H9 (cell line): ENCODE data around the gene SRBD1. TPM values are rescaled to one million over a fixed set of nuclear protein-coding genes. Genes with fewer than 3 reads are reported as not detected.

Experiments used
- DNase-seq: peaks from one replicate; pipeline ENCODE4 v3.0.0-alpha.2; 2017
- H2AFZ ChIP-seq: one replicate; pipeline ENCODE4 v1.6.1; 2013; ENCODE audit warnings: mild to moderate bottlenecking, low read length, control low read depth, moderate library complexity
- H2AK5ac ChIP-seq: 2 replicates; pipeline ENCODE4 v1.6.1; 2013; ENCODE audit warnings: low read length, control low read depth, mixed read lengths; ENCODE audit not compliant: insufficient read length
- H2BK120ac ChIP-seq: one replicate; pipeline ENCODE4 v1.6.1; 2013; ENCODE audit warnings: low read depth, mild to moderate bottlenecking, low read length, control low read depth, inconsistent platforms; ENCODE audit not compliant: poor library complexity, severe bottlenecking
- H2BK12ac ChIP-seq: 2 replicates; pipeline ENCODE4 v1.6.1; 2013; ENCODE audit warnings: low read length, control low read depth, mixed read lengths, low read depth; ENCODE audit not compliant: insufficient read length
- H2BK15ac ChIP-seq: 2 replicates; pipeline ENCODE4 v1.6.1; 2013; ENCODE audit warnings: low read depth, low read length, control low read depth
- H2BK20ac ChIP-seq: one replicate; pipeline ENCODE4 v1.6.1; 2013; ENCODE audit warnings: low read depth, mild to moderate bottlenecking, low read length, control low read depth, inconsistent platforms; ENCODE audit not compliant: poor library complexity, severe bottlenecking
- H2BK5ac ChIP-seq: 2 replicates; pipeline ENCODE4 v1.6.1; 2013; ENCODE audit warnings: low read length, control low read depth, mixed read lengths; ENCODE audit not compliant: insufficient read length
- H3K14ac ChIP-seq: 2 replicates; pipeline ENCODE4 v1.6.1; 2013; ENCODE audit warnings: low read length, control low read depth; ENCODE audit not compliant: insufficient read depth
- H3K18ac ChIP-seq: 2 replicates; pipeline ENCODE4 v1.6.1; 2013; ENCODE audit warnings: low read depth, mild to moderate bottlenecking, mixed read lengths, low read length, control low read depth; ENCODE audit not compliant: insufficient read length
- H3K23ac ChIP-seq: 2 replicates; pipeline ENCODE4 v1.6.1; 2013; ENCODE audit warnings: low read length, control low read depth, mixed read lengths, low read depth; ENCODE audit not compliant: insufficient read length
- H3K23me2 ChIP-seq: 2 replicates; pipeline ENCODE4 v1.6.1; 2013; ENCODE audit warnings: low read depth, mild to moderate bottlenecking, mixed read lengths, low read length, control low read depth; ENCODE audit not compliant: insufficient read length, poor library complexity, severe bottlenecking
- H3K27ac ChIP-seq: 2 replicates; pipeline ENCODE4 v1.5.1; 2013; ENCODE audit warnings: low read length, control low read depth, mixed read lengths, low read depth; ENCODE audit not compliant: insufficient read length
- H3K27me3 ChIP-seq: 2 replicates; pipeline ENCODE4 v1.6.1; 2013; ENCODE audit warnings: low read length, control low read depth, inconsistent platforms; ENCODE audit not compliant: insufficient read depth
- H3K4ac ChIP-seq: 2 replicates; pipeline ENCODE4 v1.6.1; 2013; ENCODE audit warnings: low read depth, mild to moderate bottlenecking, control low read depth, inconsistent platforms, low read length, moderate library complexity
- H3K4me1 ChIP-seq: 2 replicates; pipeline ENCODE4 v1.6.1; 2013; ENCODE audit warnings: low read length, control low read depth, inconsistent platforms; ENCODE audit not compliant: insufficient read depth
- H3K4me2 ChIP-seq: 2 replicates; pipeline ENCODE4 v1.6.1; 2013; ENCODE audit warnings: low read length, control low read depth, mixed read lengths; ENCODE audit not compliant: insufficient read length, insufficient read depth
- H3K56ac ChIP-seq: 2 replicates; pipeline ENCODE4 v1.6.1; 2013; ENCODE audit warnings: low read depth, mild to moderate bottlenecking, mixed read lengths, low read length, control low read depth; ENCODE audit not compliant: insufficient read length
- H3K79me1 ChIP-seq: 2 replicates; pipeline ENCODE4 v1.6.1; 2013; ENCODE audit warnings: low read depth, mild to moderate bottlenecking, moderate library complexity, low read length, control low read depth, inconsistent platforms; ENCODE audit not compliant: insufficient read depth, poor library complexity, severe bottlenecking
- H3K79me2 ChIP-seq: 2 replicates; pipeline ENCODE4 v1.6.1; 2013; ENCODE audit warnings: low read length, control low read depth, inconsistent platforms; ENCODE audit not compliant: insufficient read depth
- H3K9ac ChIP-seq: 2 replicates; pipeline ENCODE4 v1.6.1; 2013; ENCODE audit warnings: low read length, control low read depth, mixed read lengths; ENCODE audit not compliant: insufficient read length; ENCODE audit errors: extremely low read depth
- H3K9me3 ChIP-seq: one replicate; pipeline ENCODE4 v1.6.1; 2013; ENCODE audit warnings: low read depth, low read length, inconsistent platforms; ENCODE audit not compliant: control insufficient read depth
- H3T11ph ChIP-seq: one replicate; pipeline ENCODE4 v1.6.1; 2013; ENCODE audit warnings: mild to moderate bottlenecking, low read length, control low read depth, inconsistent platforms
- H4K20me1 ChIP-seq: one replicate; pipeline ENCODE4 v1.6.1; 2013; ENCODE audit not compliant: control insufficient read depth, insufficient read length, insufficient read depth
- H4K5ac ChIP-seq: 2 replicates; pipeline ENCODE4 v1.6.1; 2013; ENCODE audit warnings: low read depth, mild to moderate bottlenecking, mixed read lengths, low read length, control low read depth; ENCODE audit not compliant: insufficient read length
- H4K8ac ChIP-seq: replicated peaks from 2 replicates; pipeline ENCODE4 v1.6.1; 2013; ENCODE audit warnings: low read length, control low read depth, mixed read lengths, low read depth; ENCODE audit not compliant: insufficient read length
- H4K91ac ChIP-seq: 2 replicates; pipeline ENCODE4 v1.6.1; 2013; ENCODE audit warnings: low read depth, mild to moderate bottlenecking, moderate library complexity, mixed read lengths, low read length, control low read depth; ENCODE audit not compliant: insufficient read length
- H3K27ac Mint-ChIP-seq, 3 experiments: 2 replicates in 2 of 3; 3 replicates in 1 of 3; pipeline ENCODE4 v1.8.0; 2020 to 2021; ENCODE audit warnings: mixed read lengths in 3 of 3, mild to moderate bottlenecking in 1 of 3, moderate library complexity in 1 of 3
- H3K27me3 Mint-ChIP-seq: 2 replicates; pipeline ENCODE4 v1.8.0; 2021; ENCODE audit warnings: low read depth, mild to moderate bottlenecking, moderate library complexity, mixed read lengths
- H3K36me3 Mint-ChIP-seq, 3 experiments: 2 replicates in 2 of 3; 3 replicates in 1 of 3; pipeline ENCODE4 v1.8.0; 2020 to 2021; ENCODE audit warnings: low read depth in 3 of 3, mixed read lengths in 3 of 3; ENCODE audit not compliant: insufficient read depth in 1 of 3
- H3K4me1 Mint-ChIP-seq, 2 experiments: 2 replicates each; pipeline ENCODE4 v1.8.0; 2020; ENCODE audit warnings: mixed read lengths in 2 of 2
- H3K4me3 Mint-ChIP-seq, 2 experiments: 2 replicates in 1 of 2; 3 replicates in 1 of 2; pipeline ENCODE4 v1.8.0; 2020 to 2021; ENCODE audit warnings: mild to moderate bottlenecking in 2 of 2, mixed read lengths in 2 of 2, moderate library complexity in 1 of 2
- H3K9me3 Mint-ChIP-seq, 2 experiments: 2 replicates in 1 of 2; 3 replicates in 1 of 2; pipeline ENCODE4 v1.8.0; 2020; ENCODE audit warnings: mild to moderate bottlenecking in 2 of 2, mixed read lengths in 2 of 2, moderate library complexity in 1 of 2
- CTCF ChIP-seq: fragments of 200-600 bp; sonication (generic); conservative IDR thresholded peaks from 3 replicates; pipeline ENCODE4 v1.8.0; 2021; ENCODE audit warnings: antibody characterized with exemption, mild to moderate bottlenecking
- WGBS: extraction: QIAGEN DNeasy Blood & Tissue Kit; methylation state at CpG from one replicate; pipeline ENCODE4 v1.1.7; 2013; ENCODE audit warnings: missing lambda C conversion rate, low lambda C conversion rate, mixed read lengths; ENCODE audit not compliant: insufficient read length; ENCODE audit errors: extremely low coverage; 5-methylcytosine and 5-hydroxymethylcytosine counted together
- total RNA-seq: library from RNA; stranded (reverse); gene quantifications from 2 replicates; pipeline ENCODE4 v1.2.1, GENCODE V29; 2021

SRBD1 gene
- total RNA-seq, 1 experiment from 2014 or later = 18.3 TPM

DNA sequence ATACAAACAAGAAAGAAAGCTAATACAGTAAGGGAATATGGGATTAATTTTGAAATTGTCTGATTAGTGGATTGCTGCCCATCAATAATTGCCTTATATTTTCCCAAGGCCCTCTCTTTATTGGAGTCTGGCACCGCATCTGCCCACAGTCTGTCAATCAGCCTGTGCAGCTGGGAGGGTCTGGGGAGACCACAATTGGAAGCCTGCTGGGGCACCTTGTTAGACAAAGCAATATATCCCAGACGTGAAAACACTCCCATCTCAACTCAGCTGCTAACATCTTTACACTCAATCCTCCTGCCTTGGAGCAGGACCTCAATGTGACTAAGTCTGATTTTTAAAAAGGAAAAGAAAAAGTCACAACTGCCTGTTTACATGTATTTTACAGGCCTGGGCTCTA lies 258.6 kb downstream of the SRBD1 start:
- H2BK5ac ChIP-seq = no peak overlapping the region
- no peak overlapping the region for H3K9ac ChIP-seq
- H4K8ac ChIP-seq = no peak overlapping the region
- no peak overlapping the region for H2BK120ac ChIP-seq
- no peak overlapping the region for H3K18ac ChIP-seq
- no peak overlapping the region for H3K4ac ChIP-seq
- Mint-ChIP-seq H3K27ac (0 out of 7 replicates have a peak overlapping the region, but pooled peaks of 1 of the 3 experiments have one; percentile 24), H3K36me3 (no peaks in the 10 kb centered on the region; a peak in 1 of 7 replicates), H3K4me3 (no peak overlapping the region), H3K27me3 (peaks cover 2% of the 10 kb centered on the region; the same call in 1 of the 2 replicates), H3K9me3 (no peaks in the 10 kb centered on the region), H3K4me1 (peaks cover 5 to 19% of the 10 kb centered on the region in 2 experiments; a peak in 3 of 4 replicates)
- H2AK5ac ChIP-seq = no peak overlapping the region
- no peak overlapping the region for H4K5ac ChIP-seq
- H3K27me3 ChIP-seq = no peaks in the 10 kb centered on the region
- H4K20me1 ChIP-seq = no peaks in the 10 kb centered on the region
- no peaks in the 10 kb centered on the region for H3K79me2 ChIP-seq
- no peak overlapping the region for H3K14ac ChIP-seq
- no peaks in the 10 kb centered on the region for H3K9me3 ChIP-seq
- no peak overlapping the region for H2BK15ac ChIP-seq
- no peaks in the 10 kb centered on the region for H3K23me2 ChIP-seq
- no peaks in the 10 kb centered on the region; the same call in 1 of the 2 replicates for H3K4me1 ChIP-seq
- no peak overlapping the region for H3K23ac ChIP-seq
- no peak overlapping the region for H2AFZ ChIP-seq
- no peak overlapping the region for H3K27ac ChIP-seq
- H2BK20ac ChIP-seq = no peak overlapping the region
- no peak overlapping the region for H3T11ph ChIP-seq
- no CpG with 5 or more reads among the region's 2 CpGs for WGBS
- no peak overlapping the region for H3K56ac ChIP-seq
- no peak for DNase-seq
- no peaks in the 10 kb centered on the region for H3K79me1 ChIP-seq
- TF ChIP-seq CTCF = no peak
- no peak overlapping the region for H4K91ac ChIP-seq
- H2BK12ac ChIP-seq = no peak overlapping the region
- H3K4me2 ChIP-seq = no peak overlapping the region
